Thoracic aorta (tissue), 2 donors: ENCODE measurements around the gene ARHGAP18. TPM values are rescaled to one million over a fixed set of nuclear protein-coding genes. Genes with fewer than 3 reads are reported as not detected.

ENCODE experiments used
- ATAC-seq: fragments of 150-250 bp; one replicate; pipeline ENCODE4 v1.8.0; 2017; ENCODE audit warnings: low read depth; ENCODE audit not compliant: insufficient number of reproducible peaks, low FRiP score
- DNase-seq: peaks from one replicate; pipeline ENCODE4 v3.0.0-alpha.2; 2020; ENCODE audit warnings: low spot score
- H3K27ac ChIP-seq, 2 donors: fragments of 200-600 bp; sonication (generic); 1 replicate in 1 of 2; 2 replicates in 1 of 2; pipeline ENCODE4 v1.5.1; 2016; ENCODE audit warnings: mild to moderate bottlenecking in 2 of 2, moderate library complexity in 2 of 2
- H3K27me3 ChIP-seq: fragments of 200-600 bp; sonication (generic); replicated peaks from 2 replicates; pipeline ENCODE4 v1.6.0; 2016; ENCODE audit warnings: mild to moderate bottlenecking; ENCODE audit not compliant: insufficient read depth
- H3K36me3 ChIP-seq: fragments of 200-600 bp; sonication (generic); one replicate; pipeline ENCODE4 v1.5.1; 2016
- H3K4me1 ChIP-seq, 2 donors: fragments of 200-600 bp; sonication (generic); 1 replicate in 1 of 2; 2 replicates in 1 of 2; pipeline versions ENCODE4 v1.5.1 to v1.6.0; 2016; ENCODE audit warnings: low read depth in 2 of 2, mild to moderate bottlenecking in 1 of 2; ENCODE audit not compliant: control insufficient read depth in 1 of 2
- H3K4me3 ChIP-seq: fragments of 200-600 bp; sonication (generic); 2 replicates; pipeline ENCODE4 v1.5.1; 2016; ENCODE audit warnings: mild to moderate bottlenecking
- H3K9me3 ChIP-seq: fragments of 200-600 bp; sonication (generic); 2 replicates; pipeline ENCODE4 v1.5.1; 2016
- CTCF ChIP-seq: fragments of 200-600 bp; sonication (generic); IDR thresholded peaks from one replicate; pipeline ENCODE4 v1.5.1; 2019; ENCODE audit warnings: antibody characterized with exemption
- total RNA-seq, 2 donors: library from RNA; depleted of rRNA; stranded (reverse); fragments of >200 nt; gene quantifications; one replicate each; pipeline versions ENCODE4 v1.1.0 to v1.2.3, GENCODE V29; 2016

Gene ARHGAP18
- total RNA-seq, 2 donors from 2014 or later, result 24.8 to 37.0 TPM

DNA sequence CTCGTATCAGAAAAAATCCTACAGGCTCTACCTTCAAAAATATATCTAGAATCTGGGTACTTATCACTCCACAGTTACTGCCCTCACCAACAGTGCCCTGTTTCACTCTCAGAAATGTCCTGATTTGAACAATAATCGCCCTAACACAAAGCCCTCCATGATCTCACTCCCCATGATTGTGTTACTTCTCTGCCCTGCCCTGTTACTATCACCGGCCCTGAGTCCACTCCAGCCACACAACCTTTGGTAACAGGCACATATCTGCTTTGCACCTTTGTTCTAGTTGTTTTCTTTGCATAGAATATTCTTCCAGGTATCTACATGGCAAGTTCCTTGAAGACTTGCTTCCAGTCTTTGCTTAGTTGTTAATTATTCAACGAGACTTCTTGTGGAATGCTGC lies 142.0 kb downstream of the ARHGAP18 start:
- no peaks in the 10 kb centered on the region for H3K4me1 ChIP-seq
- no peaks in the 10 kb centered on the region for H3K27me3 ChIP-seq
- no peaks in the 10 kb centered on the region for H3K9me3 ChIP-seq
- no peak overlapping the region for H3K27ac ChIP-seq
- ATAC-seq (no peak), DNase-seq (no peak)
- TF ChIP-seq CTCF, result no peak
- no peak overlapping the region for H3K4me3 ChIP-seq
- H3K36me3 ChIP-seq, result no peaks in the 10 kb centered on the region

DNA sequence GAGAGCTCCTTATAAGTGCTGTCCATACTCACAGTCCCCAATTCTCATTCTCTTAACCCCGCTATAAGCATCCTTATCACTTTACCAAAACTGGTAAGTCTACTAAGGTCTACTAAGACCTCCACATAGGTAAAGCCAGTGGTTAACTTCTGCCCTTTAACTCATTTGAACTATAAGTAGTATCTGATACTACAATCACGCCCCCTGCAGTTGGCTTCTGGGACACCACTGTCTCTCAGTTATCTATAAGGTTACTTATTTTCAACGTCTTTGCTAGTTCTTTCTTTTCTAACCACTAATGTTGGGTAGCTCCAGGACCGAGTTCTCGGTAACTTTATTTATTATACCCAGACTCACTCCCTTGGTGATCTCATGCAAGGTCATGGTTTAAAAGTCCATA lies 142.6 kb downstream of the ARHGAP18 start:
- no peak overlapping the region for H3K27ac ChIP-seq
- H3K36me3 ChIP-seq, result no peaks in the 10 kb centered on the region
- H3K27me3 ChIP-seq, result no peaks in the 10 kb centered on the region
- H3K9me3 ChIP-seq, result no peaks in the 10 kb centered on the region
- DNase-seq, result no peak
- H3K4me3 ChIP-seq, result no peak overlapping the region
- H3K4me1 ChIP-seq, result no peaks in the 10 kb centered on the region
- ATAC-seq, result no peak
- TF ChIP-seq CTCF, result no peak

DNA sequence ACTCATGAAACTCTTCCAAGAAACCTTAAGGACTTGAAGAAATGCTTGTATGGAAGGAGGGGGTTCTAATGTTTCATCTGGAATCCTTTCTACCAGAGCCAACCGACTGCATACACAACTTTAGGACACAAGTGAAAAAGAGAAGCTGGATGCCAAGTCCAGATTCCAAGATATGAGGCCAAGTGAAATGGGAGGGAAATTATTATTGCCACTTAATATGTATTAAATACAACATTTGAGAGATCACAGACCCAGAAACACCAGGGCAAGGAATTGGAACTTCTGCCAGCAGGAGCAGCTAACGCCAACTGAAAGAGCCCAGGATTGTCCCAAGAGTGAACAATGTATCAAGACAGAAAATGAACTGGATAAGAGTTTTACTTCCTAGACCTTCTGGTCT lies 144.2 kb downstream of the ARHGAP18 start:
- TF ChIP-seq CTCF, result no peak
- DNase-seq (no peak), ATAC-seq (no peak)
- H3K27ac ChIP-seq, result no peak overlapping the region
- no peaks in the 10 kb centered on the region for H3K4me1 ChIP-seq
- no peaks in the 10 kb centered on the region for H3K9me3 ChIP-seq
- no peaks in the 10 kb centered on the region for H3K27me3 ChIP-seq
- H3K4me3 ChIP-seq, result no peak overlapping the region
- no peaks in the 10 kb centered on the region for H3K36me3 ChIP-seq

- Histone ChIP-seq H3K27me3 (no peaks in the 10 kb centered on the region), H3K9me3 (no peaks in the 10 kb centered on the region), H3K36me3 (no peaks in the 10 kb centered on the region), H3K27ac (no peak overlapping the region), H3K4me1 (no peaks in the 10 kb centered on the region), H3K4me3 (no peak overlapping the region)
- TF ChIP-seq CTCF, result no peak
- no peak for DNase-seq
- ATAC-seq, result no peak
Observed at GRCh38 chr6:129565366-129565765, 144.6 kb downstream of the ARHGAP18 start.

GRCh38 chr6:129558248-129558647 lies 151.7 kb downstream of the ARHGAP18 start:
- Histone ChIP-seq H3K27ac (no peak overlapping the region), H3K27me3 (no peaks in the 10 kb centered on the region), H3K4me3 (no peak overlapping the region), H3K9me3 (no peaks in the 10 kb centered on the region), H3K4me1 (no peaks in the 10 kb centered on the region), H3K36me3 (no peaks in the 10 kb centered on the region)
- ATAC-seq (no peak), DNase-seq (no peak)
- no peak for TF ChIP-seq CTCF
